ENCODE measurements around the gene LPAR2.

DNA sequence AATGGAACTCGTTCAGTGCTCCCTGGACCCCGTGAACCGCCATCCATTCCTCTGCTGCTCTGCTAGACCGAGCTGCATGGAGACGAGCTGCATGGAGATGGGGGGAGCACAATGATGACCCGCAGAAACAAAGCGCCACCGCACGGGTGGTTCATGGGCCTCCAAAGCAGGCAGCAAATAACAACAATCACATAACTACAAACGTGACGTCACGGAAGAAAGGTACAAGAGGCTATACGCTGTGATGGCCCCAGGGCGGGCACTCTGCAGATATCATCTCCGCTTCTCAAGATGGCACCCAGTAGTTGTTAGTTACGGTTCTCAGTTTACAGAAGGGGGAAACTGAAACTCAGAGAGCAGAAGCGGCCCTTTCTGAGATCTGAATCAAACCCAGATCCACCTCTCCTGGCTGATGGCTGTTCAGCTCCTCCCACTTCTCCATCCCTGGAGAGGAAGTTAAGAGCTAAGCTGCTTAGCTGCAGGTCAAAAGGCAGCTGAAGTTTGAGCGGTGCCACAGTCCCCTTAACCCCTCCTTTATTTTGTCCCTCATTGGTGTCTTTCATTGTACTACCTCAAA, 33.7 kb upstream of the LPAR2 start:
- no peak for TF ChIP-seq POLR2A (IDR thresholded peaks at IDR 0.05)
- TF ChIP-seq, protein P1, sequence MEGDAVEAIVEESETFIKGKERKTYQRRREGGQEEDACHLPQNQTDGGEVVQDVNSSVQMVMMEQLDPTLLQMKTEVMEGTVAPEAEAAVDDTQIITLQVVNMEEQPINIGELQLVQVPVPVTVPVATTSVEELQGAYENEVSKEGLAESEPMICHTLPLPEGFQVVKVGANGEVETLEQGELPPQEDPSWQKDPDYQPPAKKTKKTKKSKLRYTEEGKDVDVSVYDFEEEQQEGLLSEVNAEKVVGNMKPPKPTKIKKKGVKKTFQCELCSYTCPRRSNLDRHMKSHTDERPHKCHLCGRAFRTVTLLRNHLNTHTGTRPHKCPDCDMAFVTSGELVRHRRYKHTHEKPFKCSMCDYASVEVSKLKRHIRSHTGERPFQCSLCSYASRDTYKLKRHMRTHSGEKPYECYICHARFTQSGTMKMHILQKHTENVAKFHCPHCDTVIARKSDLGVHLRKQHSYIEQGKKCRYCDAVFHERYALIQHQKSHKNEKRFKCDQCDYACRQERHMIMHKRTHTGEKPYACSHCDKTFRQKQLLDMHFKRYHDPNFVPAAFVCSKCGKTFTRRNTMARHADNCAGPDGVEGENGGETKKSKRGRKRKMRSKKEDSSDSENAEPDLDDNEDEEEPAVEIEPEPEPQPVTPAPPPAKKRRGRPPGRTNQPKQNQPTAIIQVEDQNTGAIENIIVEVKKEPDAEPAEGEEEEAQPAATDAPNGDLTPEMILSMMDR (IDR thresholded peaks at IDR 0.05) = no peak
